ENCODE results near the gene ADCY2.

ADCY2 gene

DNA sequence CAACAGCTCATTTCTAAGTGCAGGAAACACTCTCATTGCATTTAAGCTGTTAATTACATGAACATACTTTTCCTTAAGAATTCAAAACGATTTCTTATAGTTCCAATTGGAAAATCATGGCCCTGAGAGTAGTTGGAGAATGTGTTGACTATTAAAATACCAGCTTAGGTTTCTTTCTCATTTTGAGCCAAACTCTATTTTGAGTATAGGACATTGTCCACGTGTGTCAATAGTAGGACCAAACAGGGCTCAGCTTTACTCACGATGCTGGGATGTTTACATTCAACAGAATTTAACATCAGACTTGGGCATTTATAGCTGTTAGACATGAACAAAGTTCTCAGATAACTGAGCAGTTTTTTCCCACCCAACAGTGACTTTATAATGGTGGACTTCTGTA, 39.6 kb downstream of the ADCY2 start:
- TF ChIP-seq, protein P1, sequence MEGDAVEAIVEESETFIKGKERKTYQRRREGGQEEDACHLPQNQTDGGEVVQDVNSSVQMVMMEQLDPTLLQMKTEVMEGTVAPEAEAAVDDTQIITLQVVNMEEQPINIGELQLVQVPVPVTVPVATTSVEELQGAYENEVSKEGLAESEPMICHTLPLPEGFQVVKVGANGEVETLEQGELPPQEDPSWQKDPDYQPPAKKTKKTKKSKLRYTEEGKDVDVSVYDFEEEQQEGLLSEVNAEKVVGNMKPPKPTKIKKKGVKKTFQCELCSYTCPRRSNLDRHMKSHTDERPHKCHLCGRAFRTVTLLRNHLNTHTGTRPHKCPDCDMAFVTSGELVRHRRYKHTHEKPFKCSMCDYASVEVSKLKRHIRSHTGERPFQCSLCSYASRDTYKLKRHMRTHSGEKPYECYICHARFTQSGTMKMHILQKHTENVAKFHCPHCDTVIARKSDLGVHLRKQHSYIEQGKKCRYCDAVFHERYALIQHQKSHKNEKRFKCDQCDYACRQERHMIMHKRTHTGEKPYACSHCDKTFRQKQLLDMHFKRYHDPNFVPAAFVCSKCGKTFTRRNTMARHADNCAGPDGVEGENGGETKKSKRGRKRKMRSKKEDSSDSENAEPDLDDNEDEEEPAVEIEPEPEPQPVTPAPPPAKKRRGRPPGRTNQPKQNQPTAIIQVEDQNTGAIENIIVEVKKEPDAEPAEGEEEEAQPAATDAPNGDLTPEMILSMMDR (IDR thresholded peaks at IDR 0.05; ENCODE audit: low read depth, low read length, missing control alignments) = no peak
- H3K4me3 ChIP-seq (ENCODE audit: low read depth, low read length) = no peak overlapping the region
- DNase-seq (ENCODE audit: low read depth) = no peak
- in situ Hi-C loops (cut with HindIII; ENCODE audit: low sequenced_read_pairs) = no loop called here

GRCh38 chr5:7436521-7436920, 40.6 kb downstream of the ADCY2 start:
- no peak overlapping the region for H3K4me3 ChIP-seq (ENCODE audit: low read depth, low read length)
- in situ Hi-C loops (cut with HindIII; ENCODE audit: low sequenced_read_pairs) = no loop called here
- DNase-seq (ENCODE audit: low read depth) = no peak
- TF ChIP-seq, protein P1 (IDR thresholded peaks at IDR 0.05; ENCODE audit: low read depth, low read length, missing control alignments) = no peak

GRCh38 chr5:7437836-7438235, 41.9 kb downstream of the ADCY2 start:
- in situ Hi-C loops (cut with HindIII; ENCODE audit: low sequenced_read_pairs) = no loop called here
- TF ChIP-seq, protein P1 (IDR thresholded peaks at IDR 0.05; ENCODE audit: low read depth, low read length, missing control alignments) = no peak
- DNase-seq (ENCODE audit: low read depth) = no peak
- H3K4me3 ChIP-seq (ENCODE audit: low read depth, low read length) = no peak overlapping the region

- DNase-seq (ENCODE audit: low read depth) = no peak
- in situ Hi-C loops (cut with HindIII; ENCODE audit: low sequenced_read_pairs) = no loop called here
- TF ChIP-seq, protein P1 (IDR thresholded peaks at IDR 0.05; ENCODE audit: low read depth, low read length, missing control alignments) = no peak
- no peak overlapping the region for H3K4me3 ChIP-seq (ENCODE audit: low read depth, low read length)
These were observed 49.1 kb downstream of the ADCY2 start for GRCh38 chr5:7445068-7445467.

DNA sequence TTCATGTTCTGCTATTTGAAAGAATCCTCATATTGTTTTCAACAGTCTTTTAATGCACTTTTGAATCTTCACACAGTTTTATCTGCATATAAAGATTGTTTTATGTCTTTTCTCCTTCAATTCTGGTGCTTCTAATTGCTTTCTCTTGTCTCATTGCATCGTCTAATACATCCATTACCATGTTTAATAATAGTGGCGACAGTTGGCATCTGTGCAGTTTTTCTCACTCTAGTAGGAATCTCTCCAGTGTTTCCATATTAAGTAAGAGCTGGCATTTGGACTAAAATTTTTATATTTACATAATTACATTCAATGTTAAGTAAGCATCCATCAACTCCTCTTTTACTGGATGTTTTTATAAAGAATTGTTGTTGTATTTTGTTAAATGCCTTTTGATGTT, 49.9 kb downstream of the ADCY2 start:
- TF ChIP-seq, protein P1 (IDR thresholded peaks at IDR 0.05; ENCODE audit: low read depth, low read length, missing control alignments) = no peak
- in situ Hi-C loops (cut with HindIII; ENCODE audit: low sequenced_read_pairs) = no loop called here
- H3K4me3 ChIP-seq (ENCODE audit: low read depth, low read length) = no peak overlapping the region
- no peak for DNase-seq (ENCODE audit: low read depth)

- no peak for DNase-seq (ENCODE audit: low read depth)
- in situ Hi-C loops (cut with HindIII; ENCODE audit: low sequenced_read_pairs) = no loop called here
- no peak overlapping the region for H3K4me3 ChIP-seq (ENCODE audit: low read depth, low read length)
- TF ChIP-seq, protein P1 (IDR thresholded peaks at IDR 0.05; ENCODE audit: low read depth, low read length, missing control alignments) = no peak
These were observed 51.0 kb downstream of the ADCY2 start for GRCh38 chr5:7446913-7447312.

GRCh38 chr5:7453947-7454346, 58.0 kb downstream of the ADCY2 start:
- no peak for DNase-seq (ENCODE audit: low read depth)
- TF ChIP-seq, protein P1 (IDR thresholded peaks at IDR 0.05; ENCODE audit: low read depth, low read length, missing control alignments) = no peak
- in situ Hi-C loops (cut with HindIII; ENCODE audit: low sequenced_read_pairs) = no loop called here
- no peak overlapping the region for H3K4me3 ChIP-seq (ENCODE audit: low read depth, low read length)

All from astrocyte of the cerebellum (primary cell).